ENCODE results near the gene ELK1. TPM values are rescaled to one million over a fixed set of nuclear protein-coding genes. Genes with fewer than 3 reads are reported as not detected.
A peak's percentile ranks its signal among the peaks of the same experiment; 100 is the strongest.

ELK1 gene
- total and polyA plus RNA-seq, 11 donors = 9.9 to 67.2 (median 29.7) TPM

GRCh38 chrX:47629419-47630200 lies 20.8 kb downstream of the ELK1 start, which contains the start of gene CFP:
Gene CFP (minus strand): TSS chrX:47629930. CDS start chrX:47629844, 86 bp downstream.
- peak within 1 kb of the TSS in 1 of 12 donors; percentile 58 for H3K27ac ChIP-seq
- peak in 3 of 4 donors; percentile 18 to 53 (median 26) for ATAC-seq
- peaks cover 0 to 5% (median 0%) of the 10 kb centered on the region in 9 donors for H3K36me3 ChIP-seq
- H3K4me3 ChIP-seq = peak within 1 kb of the TSS in 4 of 12 donors; percentile 0 to 49 (median 22)
- DNase-seq = no peak
- no peaks in the 10 kb centered on the region for H3K9me3 ChIP-seq
- WGBS, 4 donors = 45 to 68% (median 54%) methylated on average over 8 to 14 of the region's 14 CpGs
- no peaks in the 10 kb centered on the region for H3K27me3 ChIP-seq
- intact Hi-C loops (cut with DNase I) = loop anchor here in 2 of 10 donors (10.0 kb wide), 1 partner anchor 65 kb away; the partner anchor contains the start of gene ARAF (in 2 of the 2)
- no peak for TF ChIP-seq POLR2A (IDR thresholded peaks at IDR 0.05)
- TF ChIP-seq CTCF (IDR thresholded peaks at IDR 0.05) = no peak
- H3K4me1 ChIP-seq = peaks cover 0 to 12% (median 0%) of the 10 kb centered on the region in 12 donors

- Histone ChIP-seq H3K27me3 (no peaks in the 10 kb centered on the region), H3K36me3 (no peaks in the 10 kb centered on the region), H3K4me3 (peak overlapping the region in 1 of 12 donors; percentile 49), H3K27ac (peak overlapping the region in 1 of 12 donors; percentile 58), H3K4me1 (peaks cover 0 to 12% (median 0%) of the 10 kb centered on the region in 12 donors), H3K9me3 (no peaks in the 10 kb centered on the region)
- DNase-seq (no peak), ATAC-seq (no peak)
- TF ChIP-seq CTCF (IDR thresholded peaks at IDR 0.05) = no peak
- TF ChIP-seq POLR2A (IDR thresholded peaks at IDR 0.05) = no peak
- intact Hi-C loops (cut with DNase I) = loop anchor here in 1 of 10 donors (10.0 kb wide), 1 partner anchor 64 kb away; the partner anchor contains the start of gene ARAF
- 75 to 96% (median 87%) methylated on average over 1 of the region's 1 CpG for WGBS, 4 donors
Observed at GRCh38 chrX:47628982-47629381, 21.4 kb downstream of the ELK1 start.

GRCh38 chrX:47625365-47625764 lies 25.0 kb downstream of the ELK1 start:
- ATAC-seq = no peak
- H3K4me3 ChIP-seq = no peak overlapping the region
- TF ChIP-seq CTCF (IDR thresholded peaks at IDR 0.05) = no peak
- TF ChIP-seq POLR2A (IDR thresholded peaks at IDR 0.05) = no peak
- WGBS, 4 donors = 91 to 96% (median 93%) methylated on average over 2 of the region's 2 CpGs
- H3K27me3 ChIP-seq = peaks cover 0 to 9% (median 0%) of the 10 kb centered on the region in 9 donors
- H3K27ac ChIP-seq = no peak overlapping the region
- no peaks in the 10 kb centered on the region for H3K36me3 ChIP-seq
- no peaks in the 10 kb centered on the region for H3K9me3 ChIP-seq
- no peak for DNase-seq
- intact Hi-C loops (cut with DNase I) = loop anchor here in 1 of 10 donors (10.0 kb wide), 1 partner anchor 61 kb away; the partner anchor contains the start of gene ARAF
- peaks cover 0 to 5% (median 0%) of the 10 kb centered on the region in 12 donors for H3K4me1 ChIP-seq

- DNase-seq = peak; percentile 51 to 69 (median 61)
- Histone ChIP-seq H3K4me3 (peak overlapping the region in 7 of 12 donors; percentile 20 to 55 (median 35)), H3K27me3 (peaks cover 0 to 9% (median 0%) of the 10 kb centered on the region in 9 donors), H3K9me3 (no peaks in the 10 kb centered on the region), H3K27ac (no peak overlapping the region), H3K4me1 (peaks cover 0 to 6% (median 0%) of the 10 kb centered on the region in 12 donors), H3K36me3 (no peaks in the 10 kb centered on the region)
- 0 to 38% (median 17%) methylated on average over 9 to 35 of the region's 35 CpGs for WGBS, 4 donors
- ATAC-seq = peak in 3 of 4 donors; percentile 65 to 83 (median 68)
- intact Hi-C loops (cut with DNase I) = loop anchor here in 1 of 10 donors (10.0 kb wide), 1 partner anchor 59 kb away; the partner anchor contains the start of gene ARAF
- TF ChIP-seq CTCF (IDR thresholded peaks at IDR 0.05) (no peak), POLR2A (IDR thresholded peaks at IDR 0.05) (no peak)
Observed at GRCh38 chrX:47623540-47624027, 26.8 kb downstream of the ELK1 start.
